GM12873 (cell line): ENCODE data around the gene SHOX.

ENCODE experiments used
- TF ChIP-seq, protein P1 (sequence below): IDR thresholded peaks from 2 replicates; pipeline ENCODE4 v1.5.1; 2012; ENCODE audit warnings: low read depth, mild to moderate bottlenecking, moderate library complexity, low read length, control low read depth; ENCODE audit not compliant: insufficient read depth; ENCODE audit errors: missing control alignments

SHOX gene

DNA sequence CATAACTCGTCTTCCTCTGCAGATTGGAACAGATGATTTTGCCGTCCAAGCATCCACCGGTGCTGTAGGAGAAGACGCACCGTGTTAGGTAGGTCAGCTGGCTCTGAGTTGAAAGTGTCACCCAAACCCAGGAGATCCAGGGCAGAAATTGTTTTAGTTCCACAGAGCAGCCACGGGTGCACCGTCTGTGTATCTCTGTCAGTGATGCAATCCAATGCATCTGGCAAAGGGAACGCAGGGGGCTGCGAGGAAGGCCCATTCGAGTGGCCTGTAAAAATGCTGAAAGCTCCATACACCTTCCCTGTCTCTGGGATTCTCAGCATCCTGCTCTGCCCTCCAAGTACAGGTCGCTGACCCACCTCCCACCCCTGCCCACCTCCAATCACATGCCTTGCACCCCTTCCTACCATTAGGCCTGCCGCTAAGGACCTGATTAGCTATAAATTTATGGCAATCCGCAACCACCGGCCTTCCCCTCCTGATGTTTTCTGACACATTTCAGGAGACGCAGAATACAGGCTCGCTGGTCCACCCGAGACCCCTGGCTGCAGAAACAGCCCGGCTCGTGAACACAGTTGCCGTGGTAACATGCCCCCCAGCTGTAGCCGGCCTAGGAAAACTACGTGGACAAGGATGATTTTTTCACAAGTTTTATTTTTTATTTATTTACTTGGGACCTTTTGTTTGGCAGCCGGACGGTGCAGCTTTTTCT is 39.7 kb upstream of the SHOX start:
- TF ChIP-seq, protein P1, sequence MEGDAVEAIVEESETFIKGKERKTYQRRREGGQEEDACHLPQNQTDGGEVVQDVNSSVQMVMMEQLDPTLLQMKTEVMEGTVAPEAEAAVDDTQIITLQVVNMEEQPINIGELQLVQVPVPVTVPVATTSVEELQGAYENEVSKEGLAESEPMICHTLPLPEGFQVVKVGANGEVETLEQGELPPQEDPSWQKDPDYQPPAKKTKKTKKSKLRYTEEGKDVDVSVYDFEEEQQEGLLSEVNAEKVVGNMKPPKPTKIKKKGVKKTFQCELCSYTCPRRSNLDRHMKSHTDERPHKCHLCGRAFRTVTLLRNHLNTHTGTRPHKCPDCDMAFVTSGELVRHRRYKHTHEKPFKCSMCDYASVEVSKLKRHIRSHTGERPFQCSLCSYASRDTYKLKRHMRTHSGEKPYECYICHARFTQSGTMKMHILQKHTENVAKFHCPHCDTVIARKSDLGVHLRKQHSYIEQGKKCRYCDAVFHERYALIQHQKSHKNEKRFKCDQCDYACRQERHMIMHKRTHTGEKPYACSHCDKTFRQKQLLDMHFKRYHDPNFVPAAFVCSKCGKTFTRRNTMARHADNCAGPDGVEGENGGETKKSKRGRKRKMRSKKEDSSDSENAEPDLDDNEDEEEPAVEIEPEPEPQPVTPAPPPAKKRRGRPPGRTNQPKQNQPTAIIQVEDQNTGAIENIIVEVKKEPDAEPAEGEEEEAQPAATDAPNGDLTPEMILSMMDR: no peak

DNA sequence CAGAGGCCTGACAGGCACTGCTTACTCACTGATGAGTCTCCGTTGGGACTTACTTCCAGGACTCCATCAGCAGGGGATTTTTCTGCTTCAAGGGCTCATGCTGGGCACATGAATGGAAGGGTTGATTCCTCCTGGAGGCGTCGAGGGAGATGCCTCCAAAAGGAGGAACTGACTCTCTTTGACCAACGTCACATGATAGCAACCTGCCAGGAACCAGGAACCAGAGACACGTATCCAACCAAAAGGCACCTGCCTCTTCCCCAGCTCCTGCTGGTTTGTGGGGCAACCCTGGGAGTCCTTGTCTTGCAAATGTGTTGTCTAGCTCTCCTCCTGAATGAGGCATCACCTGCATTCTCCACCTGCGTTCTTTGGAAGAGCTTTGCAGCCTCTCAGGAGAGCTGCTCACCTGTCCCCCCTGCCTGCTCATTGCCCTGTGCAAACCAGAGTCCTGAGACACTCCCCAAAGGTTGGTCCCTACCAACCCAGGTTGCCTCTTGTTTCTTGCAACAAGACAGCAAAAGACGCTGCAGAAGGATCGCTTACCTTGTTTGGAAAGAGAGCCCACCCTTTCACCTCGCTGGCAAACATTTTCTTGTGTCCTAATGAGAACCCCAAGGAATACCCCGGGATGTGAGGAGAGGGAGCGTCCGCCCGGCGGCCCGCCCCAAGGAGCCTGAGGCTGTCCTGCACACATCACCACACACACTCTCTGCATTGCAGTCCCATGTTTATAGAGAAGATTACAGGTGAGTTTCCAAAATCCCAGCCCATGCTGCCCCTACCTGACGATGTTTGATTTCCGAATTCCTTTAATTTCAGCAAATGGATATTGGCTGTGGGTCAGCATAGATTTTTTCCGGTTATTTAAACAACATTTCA is 30.5 kb upstream of the SHOX start:
- TF ChIP-seq, protein P1: no peak

DNA sequence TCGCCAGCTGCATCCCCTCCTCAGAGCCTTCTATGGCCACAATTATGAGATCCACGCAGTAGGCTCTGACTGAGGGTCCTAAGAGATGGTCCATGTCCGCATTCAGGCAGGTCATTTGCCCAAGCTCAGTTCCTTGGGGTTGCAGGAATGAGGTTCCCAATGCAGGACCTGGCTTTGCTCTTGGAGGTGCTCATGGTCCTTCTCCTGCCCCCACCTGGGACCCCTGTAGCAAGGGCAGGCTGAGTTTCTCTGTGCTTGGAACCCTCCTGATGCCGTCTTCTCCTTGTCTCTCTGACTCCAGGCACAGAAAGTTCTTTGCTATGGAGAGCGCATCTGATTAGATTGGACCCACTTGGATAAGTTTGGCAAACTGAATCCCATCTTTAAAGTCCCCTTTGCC is 16.5 kb upstream of the SHOX start:
- TF ChIP-seq, protein P1: no peak

DNA sequence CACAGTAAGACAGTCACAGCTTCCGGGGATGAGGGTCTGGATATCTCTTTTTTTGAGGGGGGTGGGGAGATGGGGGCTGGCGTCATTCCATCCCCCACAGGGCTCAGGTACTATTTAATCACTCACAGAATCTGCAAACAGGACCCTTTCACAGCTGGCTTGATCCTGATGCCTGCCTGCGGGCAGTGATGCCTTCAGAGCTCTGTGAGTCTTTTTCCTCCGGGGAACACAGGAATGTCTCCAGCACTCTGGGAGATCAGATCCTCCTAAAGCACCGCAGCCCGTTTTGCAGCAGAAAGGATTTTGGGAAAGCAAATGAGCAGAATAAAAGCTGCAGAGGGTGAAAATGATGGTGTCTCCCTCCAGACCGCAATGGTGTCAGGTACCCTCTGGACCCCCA is 13.2 kb upstream of the SHOX start:
- TF ChIP-seq, protein P1: no peak

DNA sequence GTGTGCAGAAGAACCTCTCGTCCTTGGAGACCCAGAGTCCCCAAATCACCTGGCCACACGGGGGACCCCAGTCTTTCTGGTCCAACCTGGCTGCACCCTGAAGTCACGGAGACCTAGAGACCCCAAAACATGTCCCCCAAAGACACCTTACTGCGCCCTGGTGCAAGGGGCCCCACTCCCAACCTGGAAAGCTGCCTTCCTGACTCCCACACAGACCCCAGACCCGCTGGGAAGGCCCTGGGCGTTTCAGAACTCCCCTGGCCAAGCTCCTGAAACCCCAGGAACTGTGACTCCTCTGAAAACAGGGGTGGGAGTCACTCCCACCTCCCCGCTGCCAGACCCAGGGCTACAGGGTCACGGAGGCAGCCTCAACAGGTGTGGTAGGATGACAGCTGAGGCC is 12.7 kb upstream of the SHOX start:
- TF ChIP-seq, protein P1: no peak

DNA sequence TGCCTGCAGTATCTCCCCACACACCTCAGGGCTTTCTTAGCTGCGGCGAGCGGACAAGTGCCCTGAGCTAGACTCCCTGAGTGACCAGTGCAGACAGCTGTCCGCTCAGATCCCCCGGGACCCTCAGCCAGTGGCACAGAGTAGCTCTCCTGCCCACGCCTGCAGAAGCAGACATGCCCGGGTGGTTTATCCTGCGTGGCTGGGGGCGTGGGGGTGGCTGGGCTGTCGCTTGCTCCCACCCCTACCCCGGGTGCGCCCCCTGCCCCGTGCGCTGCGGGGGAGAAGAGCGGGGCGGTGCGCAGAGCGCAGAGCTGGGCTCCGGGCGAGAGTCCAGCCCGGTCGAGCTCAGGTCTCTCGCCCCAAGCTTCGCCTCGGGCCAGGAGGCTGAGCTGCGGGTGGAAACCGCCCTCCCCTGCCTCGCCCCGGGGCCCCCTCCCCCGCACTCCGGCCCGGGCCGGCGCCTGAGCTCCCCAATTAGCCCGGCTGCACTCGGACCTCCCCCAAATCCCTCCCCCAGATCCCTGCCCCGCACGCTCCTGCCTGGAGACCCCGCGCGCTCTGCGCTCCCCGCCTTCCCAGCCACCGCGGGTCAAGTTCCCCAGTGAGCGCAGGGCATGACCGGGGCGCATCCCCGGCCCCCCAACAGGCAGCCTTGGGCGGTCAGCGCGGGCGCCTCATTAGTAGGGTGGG is 11.7 kb upstream of the SHOX start:
- TF ChIP-seq, protein P1: no peak

DNA sequence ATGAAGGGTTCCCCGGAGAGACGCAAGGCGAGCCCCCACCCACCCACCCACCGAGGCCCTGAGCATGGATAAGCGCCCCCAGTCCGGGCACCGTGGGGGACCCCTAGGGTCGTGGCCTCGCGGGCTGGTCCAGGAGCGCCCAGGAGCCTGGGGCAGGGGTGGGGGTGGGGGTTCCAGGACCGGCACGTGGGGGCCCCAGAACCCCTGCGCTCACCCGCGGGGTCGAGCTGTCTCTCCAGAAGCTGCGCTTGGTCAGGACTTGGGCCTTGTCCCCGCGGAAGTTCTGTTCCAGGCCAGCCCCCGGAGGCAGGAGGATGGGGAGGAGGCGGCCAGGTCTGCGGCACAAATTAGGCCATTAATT is 11.2 kb upstream of the SHOX start:
- TF ChIP-seq, protein P1: no peak
